ENCODE results near the gene EEF1G.
"Not testable (repeated sequence)": the region's sequence is repeated elsewhere in the genome, so short reads cannot be mapped to it uniquely, and the experiment has no call there.

EEF1G gene

GRCh38 chr11:62554387-62555167 lies 19.1 kb downstream of the EEF1G start:
- no peak for DNase-seq (ENCODE audit: low spot score)

DNA sequence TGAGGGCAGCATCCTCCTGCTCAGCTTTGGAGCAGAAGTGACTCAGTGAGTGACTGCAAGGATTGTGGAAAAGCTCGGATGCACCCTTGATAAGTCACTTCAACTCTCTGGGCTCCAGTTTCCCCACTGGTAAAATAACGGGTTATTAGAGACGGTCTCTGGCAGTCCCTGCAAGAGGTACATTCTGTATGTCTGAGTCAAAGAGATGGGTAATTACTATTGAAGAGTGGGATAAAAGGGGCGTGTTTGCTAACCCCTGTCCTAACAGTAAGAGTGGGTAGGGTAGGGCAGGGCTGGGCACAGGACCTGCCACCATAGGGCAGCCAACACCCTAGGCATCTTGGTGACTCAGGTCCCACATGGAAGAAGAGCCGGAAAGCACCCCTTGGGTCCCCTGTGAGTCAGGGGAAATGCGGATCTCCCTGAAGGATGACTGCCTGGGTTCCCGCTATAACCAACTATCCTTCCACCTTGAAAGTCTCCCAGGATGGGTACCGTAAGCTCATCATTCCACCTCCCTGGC lies 19.8 kb downstream of the EEF1G start:
- DNase-seq (ENCODE audit: low spot score): peak; percentile 95

GRCh38 chr11:62553080-62553838 lies 20.4 kb downstream of the EEF1G start:
- DNase-seq (ENCODE audit: low spot score): peak; percentile 98

GRCh38 chr11:62552485-62553079 lies 21.1 kb downstream of the EEF1G start:
- DNase-seq (ENCODE audit: low spot score): no peak

DNA sequence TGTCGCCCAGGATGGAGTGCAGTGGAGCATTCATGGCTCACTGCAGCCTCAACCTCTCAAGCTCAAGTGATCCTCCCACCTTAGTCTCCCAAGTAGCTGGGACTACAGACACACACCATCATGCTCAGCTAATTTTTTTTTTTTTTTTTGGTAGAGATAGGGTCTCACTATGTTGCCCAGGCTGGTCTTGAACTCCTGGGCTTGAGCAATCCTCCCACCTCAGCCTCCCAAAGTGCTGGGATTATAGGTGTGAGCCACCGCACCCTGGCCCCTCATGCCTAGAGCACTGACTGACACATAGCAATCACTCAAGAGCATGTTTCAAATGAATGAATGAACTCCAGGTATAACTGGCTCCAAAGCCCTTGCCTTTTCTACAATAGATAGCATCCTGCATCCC lies 23.2 kb downstream of the EEF1G start:
- not testable (repeated sequence) for DNase-seq (ENCODE audit: low spot score)

GRCh38 chr11:62548545-62549335 lies 25.0 kb downstream of the EEF1G start:
- no peak for DNase-seq (ENCODE audit: low spot score)

DNA sequence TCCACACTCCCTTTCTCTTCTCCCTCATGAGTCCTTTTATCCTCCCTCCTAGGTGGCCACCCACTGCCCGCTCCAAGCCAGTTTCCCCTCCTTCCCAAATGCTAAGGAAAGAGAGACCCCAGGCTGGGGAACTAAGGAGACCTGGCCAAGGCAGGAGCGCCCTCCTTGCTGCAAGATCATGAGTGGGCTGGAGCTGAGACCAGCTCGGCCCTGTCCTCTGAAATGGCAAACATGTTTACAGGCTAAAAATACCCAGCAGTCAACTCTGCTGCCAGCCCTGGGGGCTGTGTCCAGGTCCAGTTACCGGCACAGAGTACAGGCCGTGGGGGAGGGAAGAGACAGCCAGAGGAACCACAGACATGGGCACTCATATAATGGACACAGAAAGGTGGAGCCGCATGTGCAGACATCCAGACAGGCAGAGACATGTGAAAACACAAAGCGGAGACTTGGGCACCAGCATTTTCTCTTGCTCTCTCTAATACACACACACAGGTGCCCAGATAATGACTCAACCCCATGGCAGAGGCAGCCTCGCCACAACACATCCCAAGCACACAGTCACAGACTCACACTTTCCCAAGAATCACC lies 25.9 kb downstream of the EEF1G start:
- peak; percentile 78 for DNase-seq (ENCODE audit: low spot score)

- DNase-seq (ENCODE audit: low spot score): peak; percentile 56
Observed at GRCh38 chr11:62546929-62547625, 26.6 kb downstream of the EEF1G start.

DNA sequence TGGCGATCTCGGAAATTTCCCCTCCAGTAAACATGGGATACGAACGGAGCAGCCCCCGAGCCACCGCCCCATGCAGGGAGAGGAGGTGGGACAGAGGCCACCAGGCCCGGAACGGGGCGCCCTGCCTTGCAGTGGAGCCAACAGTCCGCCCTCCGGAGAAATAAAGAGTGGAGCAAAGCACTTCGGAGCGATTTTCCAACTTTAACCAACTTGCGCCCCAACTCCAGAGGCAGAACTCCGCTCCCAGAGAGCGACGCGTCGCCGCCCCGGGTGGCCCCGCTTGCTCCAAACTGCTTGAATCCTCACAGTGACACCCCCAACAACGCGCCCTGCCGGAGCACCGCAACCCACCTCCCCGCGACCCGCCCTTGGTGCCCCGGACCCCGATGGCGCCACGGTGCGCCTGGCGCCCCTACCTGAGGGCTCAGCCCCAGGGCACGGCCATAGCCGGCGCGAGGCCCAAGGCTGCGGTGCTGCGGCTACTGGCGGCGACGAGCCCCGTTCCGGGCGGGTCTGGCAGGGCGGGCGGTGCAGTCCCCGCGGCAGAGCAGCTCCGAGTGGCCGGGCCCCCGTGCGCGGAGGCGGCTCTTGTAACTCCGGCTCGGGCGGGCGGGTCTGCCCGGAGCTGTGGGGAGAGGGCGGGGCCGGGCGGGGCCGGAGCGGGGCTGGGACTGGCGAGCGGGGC lies 27.3 kb downstream of the EEF1G start, which contains the start of gene AHNAK:
AHNAK (minus strand) TSS at position 563 of the 685 bp plus-strand sequence. CDS start 10,708 bp downstream, outside the sequence.
- DNase-seq (ENCODE audit: low spot score): peak; percentile 78

DNA sequence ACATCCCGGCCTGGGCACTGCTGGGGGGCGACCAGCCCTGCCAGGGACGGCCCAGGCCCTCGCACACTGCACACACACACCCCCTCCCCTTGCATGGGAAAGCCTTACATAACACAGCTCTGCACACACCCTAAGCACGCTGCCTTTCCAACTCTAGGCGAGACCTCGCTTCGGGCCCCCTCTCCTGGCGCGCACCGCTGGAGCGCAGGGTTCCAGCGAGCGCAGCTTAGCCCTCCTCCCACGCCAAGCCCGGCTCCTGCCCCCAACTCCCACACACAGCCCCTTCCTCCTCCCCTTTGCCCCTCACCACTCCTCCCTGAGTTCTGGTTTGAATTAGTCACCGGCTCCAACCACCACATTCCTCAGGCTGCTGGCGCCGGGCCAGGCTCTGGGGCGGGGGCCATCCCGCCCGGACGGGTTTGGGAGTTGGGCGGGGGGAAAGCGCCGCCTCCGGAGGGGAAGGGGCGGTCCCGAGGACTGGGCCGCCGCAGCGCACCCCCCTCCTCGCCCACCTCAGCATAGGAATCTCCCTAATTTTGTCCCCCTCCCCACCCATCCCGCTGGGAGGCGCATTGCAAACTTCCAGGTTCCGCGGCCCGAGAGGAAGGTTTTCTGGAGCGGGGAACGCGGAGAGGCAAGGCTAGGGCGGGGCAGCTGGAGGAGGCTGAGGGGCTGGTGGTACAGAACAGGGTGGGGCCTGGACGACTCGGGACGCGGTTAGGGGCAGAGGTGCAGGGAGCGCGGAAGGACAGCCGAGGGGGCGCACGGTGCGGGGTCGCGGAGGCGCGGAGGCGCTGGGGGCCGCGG lies 28.1 kb downstream of the EEF1G start:
- DNase-seq (ENCODE audit: low spot score): peak; percentile 97

DNA sequence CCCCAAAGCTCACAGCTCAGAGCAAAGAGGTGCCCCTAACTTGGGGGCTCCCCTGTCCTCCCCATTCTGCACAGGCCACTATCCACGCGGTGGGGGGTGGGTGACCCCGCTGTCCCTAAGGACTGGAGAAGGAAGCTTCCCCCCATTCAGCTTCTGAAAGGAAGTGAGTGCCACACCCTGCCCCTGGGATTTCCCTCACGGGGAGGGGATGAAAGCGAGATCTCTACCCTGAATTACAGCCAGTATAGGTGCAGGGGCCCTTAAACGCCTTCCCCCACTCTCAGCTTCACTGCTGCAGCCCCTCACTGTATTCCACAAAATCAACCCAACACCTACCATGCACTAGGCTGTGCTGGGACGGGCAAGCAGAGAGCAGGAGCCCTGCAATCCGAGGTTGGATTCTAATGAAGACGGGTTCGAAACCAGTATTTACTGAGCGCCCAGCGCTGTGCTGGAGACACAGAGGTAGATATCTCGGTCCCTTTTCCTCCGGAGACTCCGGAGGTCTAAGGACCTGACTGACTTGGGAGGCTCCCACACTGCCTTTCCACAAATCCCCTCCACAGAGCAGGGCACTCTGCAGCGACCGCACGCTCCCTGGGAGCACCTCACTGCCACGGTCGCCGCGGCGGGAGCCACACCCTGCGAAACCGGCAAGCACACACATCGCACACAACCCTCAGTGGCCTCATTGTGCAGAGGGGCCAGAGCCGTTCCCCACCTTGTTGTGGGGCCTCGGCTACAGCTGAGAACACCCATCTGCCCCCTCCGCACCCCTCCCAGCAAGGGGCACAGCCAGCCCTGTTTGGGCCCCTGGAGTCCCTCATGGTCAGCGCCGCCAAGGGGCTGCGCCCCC lies 28.9 kb downstream of the EEF1G start:
- peak; percentile 64 for DNase-seq (ENCODE audit: low spot score)

- no peak for DNase-seq (ENCODE audit: low spot score)
Observed at GRCh38 chr11:62543680-62544444, 29.8 kb downstream of the EEF1G start.

GRCh38 chr11:62542750-62543567 lies 30.7 kb downstream of the EEF1G start:
- peak; percentile 90 for DNase-seq (ENCODE audit: low spot score)

- peak; percentile 31 for DNase-seq (ENCODE audit: low spot score)
Observed at GRCh38 chr11:62542111-62542745, 31.5 kb downstream of the EEF1G start.

DNA sequence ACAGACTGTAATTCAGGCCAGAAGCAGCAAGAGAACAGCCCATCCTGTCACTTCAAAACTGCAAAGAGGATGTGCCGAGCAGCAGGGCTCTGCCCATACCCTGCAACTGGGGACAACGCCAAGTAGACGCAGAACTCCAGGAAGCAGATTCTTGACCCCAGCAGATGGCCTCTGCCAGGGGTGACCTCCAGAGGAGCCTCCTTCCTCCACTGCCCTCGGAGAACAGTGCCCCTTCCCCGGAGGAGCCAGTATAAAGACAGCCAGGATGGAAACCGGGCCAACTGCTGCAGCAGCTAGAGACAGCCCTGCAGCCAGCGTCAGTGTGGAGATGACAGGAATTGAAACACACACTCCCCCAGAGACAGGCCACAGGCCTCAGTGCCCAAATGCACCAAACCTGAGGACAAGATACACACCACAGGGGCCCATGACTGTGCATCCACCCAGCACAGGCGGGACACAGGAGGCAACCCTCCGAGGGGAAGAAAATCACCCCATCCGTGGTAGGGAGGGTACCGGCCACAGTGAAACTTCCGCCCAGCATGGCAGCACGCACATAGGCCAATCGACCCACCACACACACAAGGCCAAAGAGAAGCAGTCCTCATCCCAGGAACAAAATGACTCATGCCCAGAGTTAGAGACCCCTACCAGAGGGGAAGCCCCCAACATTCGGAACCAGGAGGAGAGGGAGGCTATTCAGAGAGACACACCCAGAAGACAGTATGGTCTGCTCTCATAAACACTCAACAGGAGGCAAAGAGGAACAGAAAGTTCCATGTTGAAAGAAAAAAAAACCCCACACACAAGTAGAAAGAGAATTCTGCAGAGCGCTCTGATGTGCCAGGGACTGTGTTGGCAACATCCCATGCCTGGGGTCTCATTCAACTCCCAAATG lies 32.6 kb downstream of the EEF1G start:
- peak; percentile 23 for DNase-seq (ENCODE audit: low spot score)
